GM19438 (cell line): ENCODE results near the gene WDR3.
A peak's percentile ranks its signal among the peaks of the same experiment; 100 is the strongest.
"Not testable (repeated sequence)": the region's sequence is repeated elsewhere in the genome, so short reads cannot be mapped to it uniquely, and the experiment has no call there.

Experiments used
- ATAC-seq: cut with Tn5 transposase; IDR thresholded peaks from one replicate; pipeline ENCODE4 v1.9.1; 2021; ENCODE audit warnings: low read depth; ENCODE audit not compliant: unreplicated experiment

WDR3 gene

GRCh38 chr1:117929343-117930172 is at the start of gene WDR3, which contains the start of gene GDAP2:
WDR3 (plus strand) TSS chr1:117929739; CDS start chr1:117933320, 3,581 bp downstream.
GDAP2 (minus strand) TSS chr1:117929621; CDS start chr1:117920357, 9,264 bp downstream.
- peak; percentile 90 for ATAC-seq

GRCh38 chr1:117883616-117884015 is 45.9 kb upstream of the WDR3 start:
- no peak for ATAC-seq

DNA sequence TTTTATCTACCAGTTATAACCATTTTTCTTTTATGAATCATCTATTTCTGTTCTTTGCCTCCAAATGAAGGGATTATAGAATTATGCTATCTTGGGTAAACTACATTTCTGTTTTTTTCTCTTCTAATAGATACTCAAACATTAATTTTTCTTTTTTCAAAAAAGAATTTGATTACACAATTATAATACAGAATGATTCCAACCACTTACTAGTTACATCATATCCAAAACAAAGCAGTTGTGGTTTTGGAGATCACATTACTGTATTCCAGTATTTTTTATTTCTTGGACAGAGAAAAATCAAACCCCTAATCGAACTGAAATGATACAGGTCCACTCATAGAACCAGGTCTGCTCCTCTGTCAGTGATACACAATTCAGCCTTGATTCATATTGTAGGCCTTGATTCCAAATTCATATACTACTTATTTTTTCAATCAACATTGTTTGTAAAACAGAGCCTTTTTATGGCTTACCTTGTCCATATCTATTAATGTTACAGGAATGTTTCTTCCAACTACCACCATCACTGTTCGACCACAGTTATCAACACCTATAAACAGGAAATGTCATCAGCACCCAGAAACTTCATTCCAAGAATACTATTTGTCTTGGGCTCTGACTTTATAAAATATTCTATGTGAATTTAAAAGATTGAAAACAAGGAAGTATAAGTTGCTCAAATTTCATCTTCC is 43.3 kb upstream of the WDR3 start:
- ATAC-seq: no peak

- no peak for ATAC-seq
Measured at GRCh38 chr1:117890452-117890851, 39.1 kb upstream of the WDR3 start.

GRCh38 chr1:117892512-117892911 is 37.0 kb upstream of the WDR3 start:
- no peak for ATAC-seq

DNA sequence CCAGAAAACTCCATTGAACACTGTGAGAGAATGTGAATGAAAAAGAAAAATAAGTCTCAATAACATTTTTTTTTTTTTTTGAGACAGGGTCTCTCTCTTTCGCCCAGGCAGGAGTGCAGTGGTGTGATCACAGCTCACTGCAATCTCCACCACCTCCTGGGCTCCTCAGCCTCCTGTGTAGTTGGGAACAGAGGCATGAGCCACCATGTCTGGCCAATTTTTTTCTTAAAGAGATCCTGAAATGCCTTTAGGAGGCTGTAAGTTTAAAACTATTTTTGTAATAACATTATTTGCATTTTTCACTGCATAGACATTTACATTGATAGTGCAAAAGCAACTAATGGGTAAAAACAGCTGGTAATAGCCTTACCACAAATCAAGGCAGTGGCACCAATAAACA is 35.5 kb upstream of the WDR3 start:
- ATAC-seq: no peak

DNA sequence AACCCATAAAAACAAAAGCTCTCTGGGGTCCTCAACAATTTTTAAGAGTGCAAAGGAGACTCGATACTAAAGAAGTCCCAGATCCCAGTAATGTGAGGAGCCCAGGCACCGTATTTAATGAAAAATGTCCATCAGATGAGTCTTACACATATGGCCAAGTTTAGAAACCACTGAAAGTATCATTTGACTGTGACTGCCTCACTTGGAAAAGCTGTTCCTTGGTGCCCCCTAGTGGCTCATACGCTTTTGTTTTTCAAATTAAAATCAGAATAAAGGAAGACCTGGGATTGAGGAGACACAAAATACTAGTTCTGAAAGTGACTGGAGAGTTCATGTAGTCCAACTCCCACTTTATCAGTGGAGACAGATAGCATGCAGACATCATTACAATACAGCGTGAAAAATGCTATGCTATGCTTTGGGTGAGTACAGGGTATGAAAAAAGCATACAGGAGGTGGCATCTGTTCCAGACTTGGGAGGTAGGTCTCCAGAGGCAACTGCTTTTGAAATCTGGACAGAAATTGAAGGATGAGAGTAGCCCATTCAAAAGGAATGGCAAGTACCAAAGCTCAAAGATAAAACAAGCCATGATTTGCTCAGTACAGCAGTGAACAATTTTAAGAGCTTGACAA is 33.9 kb upstream of the WDR3 start:
- ATAC-seq: peak; percentile 79

DNA sequence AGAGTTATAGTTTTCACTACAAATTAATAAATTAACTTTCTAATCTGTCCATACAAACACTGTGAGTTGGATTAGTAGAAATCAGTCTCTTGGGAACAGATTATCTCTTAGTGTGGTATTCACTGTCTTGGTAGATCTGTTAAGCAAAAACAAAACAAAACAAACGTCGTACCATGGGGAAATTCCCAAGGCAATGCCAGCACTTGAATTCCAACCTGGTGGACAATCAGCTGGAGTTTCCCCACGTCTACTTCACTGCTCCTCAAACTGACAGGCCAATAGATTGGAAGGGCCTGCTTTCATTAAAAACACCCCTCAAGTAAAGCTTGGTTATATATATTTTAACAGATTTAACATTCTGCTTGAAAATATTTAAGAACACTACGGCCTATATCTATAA is 32.0 kb upstream of the WDR3 start:
- ATAC-seq: no peak

GRCh38 chr1:117899801-117900200 is 29.7 kb upstream of the WDR3 start:
- ATAC-seq: no peak

DNA sequence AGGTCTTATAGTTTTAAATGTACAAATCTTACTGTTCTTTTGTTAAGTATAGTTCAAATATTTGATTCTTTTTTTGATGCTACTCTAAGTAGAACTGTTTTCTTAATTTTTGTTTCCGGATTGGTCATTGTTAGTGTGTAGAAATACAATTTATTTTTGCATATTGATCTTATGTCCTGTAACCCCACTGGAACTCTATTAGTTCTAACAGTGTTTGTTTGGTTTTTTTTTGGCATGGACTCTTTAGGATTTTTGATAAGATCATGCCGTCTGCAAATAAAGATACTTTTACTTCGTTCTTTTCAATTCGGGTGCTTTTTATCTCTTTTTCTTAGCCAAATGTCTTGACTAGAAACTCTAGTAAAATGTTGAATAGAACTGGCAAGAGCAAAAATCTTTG is 26.6 kb upstream of the WDR3 start:
- no peak for ATAC-seq

DNA sequence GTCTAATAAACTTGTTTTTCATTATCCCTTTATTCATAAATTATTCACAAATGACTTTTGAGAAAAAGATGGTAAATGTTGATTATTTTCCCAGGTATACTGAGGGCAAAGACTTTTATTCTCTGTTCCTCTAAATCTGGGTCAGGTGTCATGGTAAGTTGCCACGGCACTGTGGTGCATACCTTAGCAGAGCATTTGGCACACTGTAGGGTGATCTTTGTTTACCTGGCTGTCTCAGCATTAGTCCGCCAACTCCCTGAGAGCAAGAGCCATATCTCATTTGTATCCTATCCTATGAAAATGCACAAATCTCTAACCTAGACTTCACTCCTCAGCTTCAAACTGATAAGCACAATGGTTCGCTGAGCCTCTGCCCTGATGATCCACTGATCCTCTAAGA is 25.1 kb upstream of the WDR3 start:
- no peak for ATAC-seq

- no peak for ATAC-seq
Measured at GRCh38 chr1:117905019-117905418, 24.5 kb upstream of the WDR3 start.

GRCh38 chr1:117911051-117911450 is 18.5 kb upstream of the WDR3 start:
- ATAC-seq: no peak

DNA sequence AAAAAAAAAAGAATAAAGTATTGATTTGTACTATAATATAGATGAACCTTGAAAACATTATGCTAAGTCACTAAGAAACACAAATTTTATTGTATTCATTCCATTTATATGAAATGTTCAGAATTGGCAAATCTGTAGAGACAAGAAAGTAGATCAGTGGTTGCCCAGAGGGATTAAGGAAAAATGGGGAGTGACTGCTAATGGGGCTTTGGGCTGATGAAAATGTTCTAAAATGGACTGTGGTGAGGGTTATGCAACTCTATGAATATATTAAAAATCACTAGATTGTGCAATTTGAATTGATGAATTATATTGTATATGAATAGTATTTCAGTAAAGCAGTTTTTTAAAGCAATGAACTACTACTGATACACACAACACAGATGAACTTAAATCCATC is 10.2 kb upstream of the WDR3 start:
- no peak for ATAC-seq

DNA sequence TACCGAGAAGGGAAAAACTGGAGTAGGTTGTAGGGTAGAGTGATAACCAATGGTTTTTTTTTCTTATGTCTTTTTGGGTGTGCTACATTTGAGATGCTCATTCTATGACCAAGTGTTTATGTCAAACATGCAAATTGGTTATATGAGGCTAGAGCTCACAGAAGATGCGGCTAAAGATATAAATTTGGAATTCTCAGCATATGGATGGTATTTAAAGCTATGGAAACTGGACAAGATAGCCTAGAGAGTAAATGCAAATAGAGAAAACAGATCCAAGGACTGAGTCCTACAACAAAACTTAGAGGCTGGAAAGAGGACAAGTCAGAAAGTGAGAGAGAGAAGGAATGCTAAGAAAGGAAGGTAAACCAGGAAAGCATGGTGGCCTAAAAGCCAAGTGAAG is 7.5 kb upstream of the WDR3 start:
- no peak for ATAC-seq

DNA sequence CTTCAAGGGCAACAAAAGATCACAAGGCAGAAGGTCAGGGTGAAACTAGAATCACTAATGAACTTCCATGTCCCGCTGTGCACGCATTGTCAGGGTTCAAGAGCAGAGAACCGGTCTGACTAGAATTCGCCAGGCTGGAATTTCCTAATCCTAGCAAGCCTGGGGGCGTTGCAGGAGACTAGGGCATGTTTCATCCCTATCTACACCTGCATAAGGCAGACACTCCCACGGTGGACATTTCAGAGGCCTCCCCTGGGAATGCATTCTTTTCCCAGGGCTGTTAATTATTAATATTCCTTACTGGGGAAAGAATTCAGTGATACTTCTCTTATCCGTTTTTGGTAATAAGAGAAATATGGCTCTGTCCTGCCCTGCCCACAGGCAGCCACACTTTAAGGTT is 6.8 kb upstream of the WDR3 start:
- not testable (repeated sequence) for ATAC-seq

DNA sequence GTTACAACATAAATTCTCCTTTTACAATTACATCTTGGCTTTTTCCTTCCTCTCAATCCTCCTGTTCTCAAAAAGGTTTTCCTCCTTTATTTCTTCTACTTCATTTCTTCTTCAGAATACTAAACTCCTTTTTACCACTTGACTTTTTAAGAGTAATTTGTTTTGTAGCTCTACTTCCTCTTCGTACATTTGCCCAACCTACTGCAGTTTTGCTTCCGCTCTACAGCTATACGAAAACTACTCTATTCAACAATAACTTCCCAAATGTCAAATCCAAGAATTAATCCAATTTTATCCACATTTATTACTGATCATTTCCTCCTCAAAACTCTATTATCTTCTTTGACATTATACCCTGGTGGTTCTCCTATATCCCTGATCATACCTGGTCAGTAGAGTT is 3.6 kb upstream of the WDR3 start:
- ATAC-seq: no peak

DNA sequence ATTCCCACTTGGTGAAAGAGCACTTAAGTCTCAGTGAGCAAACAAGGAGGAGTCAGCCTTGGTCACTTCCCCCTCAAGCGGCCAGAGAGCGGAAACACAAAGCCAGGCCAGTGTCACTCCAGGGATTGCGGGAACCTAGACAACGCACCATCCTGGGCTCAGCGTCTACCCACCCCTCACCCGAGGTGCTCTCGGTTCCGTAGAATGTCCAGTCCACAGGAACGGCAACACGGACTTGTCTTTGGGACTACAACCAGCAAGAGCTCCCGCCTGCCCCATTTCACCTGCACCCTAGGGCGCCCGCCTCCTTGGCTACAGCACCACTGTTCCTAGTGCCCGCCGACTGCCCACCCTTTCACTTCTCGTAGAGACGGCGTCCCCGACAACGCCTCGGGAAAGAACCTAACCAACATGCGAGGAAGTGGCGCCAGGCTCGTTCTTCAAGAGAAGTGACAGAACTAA is 627 bp upstream of the WDR3 start:
- peak; percentile 38 for ATAC-seq

DNA sequence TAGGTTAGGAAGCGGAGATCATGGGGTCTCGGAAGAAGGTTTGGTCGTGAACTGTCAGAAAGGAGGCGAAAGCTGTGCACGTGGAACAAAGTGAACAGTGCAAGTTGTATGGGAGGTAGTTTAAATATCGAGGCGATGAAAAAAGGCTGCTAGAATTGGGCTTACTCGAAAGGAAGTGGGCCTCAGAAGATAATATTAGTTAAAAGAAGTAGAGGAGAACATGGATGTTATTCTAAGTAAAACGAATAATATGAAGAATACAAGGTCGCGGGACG is 571 bp downstream of the WDR3 start:
- no peak for ATAC-seq

DNA sequence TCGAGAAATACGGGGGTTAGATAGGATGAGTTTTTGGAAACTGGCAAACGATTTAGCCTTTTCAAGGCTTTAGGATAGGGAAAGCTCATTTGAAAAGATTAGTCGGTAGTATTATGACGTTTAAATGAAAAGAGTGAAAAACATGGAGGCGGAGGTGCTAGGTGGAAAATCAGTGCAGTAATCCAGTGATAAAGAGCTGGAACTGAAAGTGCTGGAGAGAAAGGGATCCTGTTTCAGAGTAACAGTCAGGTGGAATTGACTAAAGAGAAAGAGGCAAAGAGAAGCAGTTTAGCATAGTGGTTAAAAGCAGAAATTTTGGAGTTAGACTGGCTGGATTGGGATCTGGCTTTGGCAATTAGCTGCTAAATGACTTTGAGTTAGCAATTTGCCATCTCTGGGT is 945 bp downstream of the WDR3 start:
- ATAC-seq: no peak

GRCh38 chr1:117932576-117932975 is 3.0 kb downstream of the WDR3 start:
- no peak for ATAC-seq

- ATAC-seq: no peak
Measured at GRCh38 chr1:117933769-117934168, 4.2 kb downstream of the WDR3 start.
